ENCODE data around the gene KLHL33.
A peak's percentile ranks its signal among the peaks of the same experiment; 100 is the strongest.

The KLHL33 gene, protein sequence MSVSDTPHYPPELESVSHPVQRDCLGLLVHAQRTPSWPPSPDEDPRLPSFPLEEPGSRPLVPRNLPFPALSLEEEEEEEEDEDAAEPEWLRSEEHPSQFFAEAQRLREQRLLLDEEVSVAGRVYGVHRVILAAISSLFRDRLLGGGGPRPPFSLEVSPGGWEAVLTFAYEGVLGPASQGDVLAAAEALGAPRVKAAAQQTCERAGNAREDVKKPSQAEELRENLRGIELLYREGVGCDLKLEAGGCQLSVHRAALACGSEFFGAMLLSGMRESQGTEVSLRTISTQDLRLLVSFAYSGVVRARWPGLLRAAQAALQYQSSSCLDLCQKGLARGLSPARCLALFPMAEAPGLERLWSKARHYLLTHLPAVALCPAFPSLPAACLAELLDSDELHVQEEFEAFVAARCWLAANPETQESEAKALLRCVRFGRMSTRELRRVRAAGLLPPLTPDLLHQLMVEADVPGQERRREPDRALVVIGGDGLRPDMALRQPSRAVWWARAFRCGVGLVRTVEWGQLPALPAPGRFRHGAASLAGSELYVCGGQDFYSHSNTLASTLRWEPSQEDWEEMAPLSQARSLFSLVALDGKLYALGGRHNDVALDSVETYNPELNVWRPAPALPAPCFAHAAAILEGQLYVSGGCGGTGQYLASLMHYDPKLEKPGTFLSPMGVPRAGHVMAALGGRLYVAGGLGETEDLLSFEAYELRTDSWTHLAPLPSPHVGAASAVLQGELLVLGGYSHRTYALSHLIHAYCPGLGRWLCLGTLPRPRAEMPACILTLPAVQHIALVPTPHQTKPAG

GRCh38 chr14:20435582-20436362, at the start of gene KLHL33:
TSS of gene KLHL33 (minus strand) at chr14:20436166. CDS start at chr14:20435811, 355 bp downstream.
- DNase-seq (ENCODE audit: low read depth in 2 of 2): no peak

DNA sequence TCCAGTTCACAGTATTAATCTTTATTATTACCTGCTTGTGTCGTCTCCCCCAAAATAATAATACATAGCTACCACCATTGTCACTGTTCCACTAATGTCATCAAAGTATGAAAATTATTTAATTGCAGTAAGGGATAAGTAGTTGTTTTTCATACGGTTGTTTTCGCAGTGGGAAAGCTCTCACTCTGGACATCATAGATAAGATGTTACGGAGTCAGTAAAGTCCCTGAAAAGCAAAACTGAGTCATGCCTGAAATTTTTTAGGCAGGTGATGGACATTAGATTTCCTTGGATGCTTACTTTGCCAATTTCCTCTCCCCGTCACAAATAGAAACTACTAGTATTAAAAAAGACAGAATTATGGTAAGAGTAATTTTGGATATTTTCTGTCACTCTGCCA, 46.4 kb upstream of the KLHL33 start:
- DNase-seq (ENCODE audit: low read depth in 2 of 2): no peak

DNA sequence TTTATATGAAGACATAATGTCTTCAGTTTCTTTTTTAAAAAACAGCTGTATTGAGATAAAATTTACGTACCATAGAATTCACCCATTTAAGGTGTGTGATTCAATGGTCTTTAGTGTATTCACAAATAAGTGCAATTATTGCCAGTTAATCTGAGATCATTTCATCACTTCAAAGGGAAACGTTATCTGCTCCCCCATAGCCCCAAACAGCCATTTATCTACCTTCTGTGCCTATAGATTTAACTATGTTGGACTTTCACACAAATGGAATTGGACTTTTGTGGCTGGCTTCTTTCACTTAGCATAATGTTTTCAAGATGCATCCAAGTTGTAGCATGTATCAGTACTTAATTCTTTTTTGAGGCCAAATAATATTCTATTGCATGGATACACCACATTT, 42.9 kb upstream of the KLHL33 start:
- no peak for DNase-seq (ENCODE audit: low read depth in 2 of 2)

DNA sequence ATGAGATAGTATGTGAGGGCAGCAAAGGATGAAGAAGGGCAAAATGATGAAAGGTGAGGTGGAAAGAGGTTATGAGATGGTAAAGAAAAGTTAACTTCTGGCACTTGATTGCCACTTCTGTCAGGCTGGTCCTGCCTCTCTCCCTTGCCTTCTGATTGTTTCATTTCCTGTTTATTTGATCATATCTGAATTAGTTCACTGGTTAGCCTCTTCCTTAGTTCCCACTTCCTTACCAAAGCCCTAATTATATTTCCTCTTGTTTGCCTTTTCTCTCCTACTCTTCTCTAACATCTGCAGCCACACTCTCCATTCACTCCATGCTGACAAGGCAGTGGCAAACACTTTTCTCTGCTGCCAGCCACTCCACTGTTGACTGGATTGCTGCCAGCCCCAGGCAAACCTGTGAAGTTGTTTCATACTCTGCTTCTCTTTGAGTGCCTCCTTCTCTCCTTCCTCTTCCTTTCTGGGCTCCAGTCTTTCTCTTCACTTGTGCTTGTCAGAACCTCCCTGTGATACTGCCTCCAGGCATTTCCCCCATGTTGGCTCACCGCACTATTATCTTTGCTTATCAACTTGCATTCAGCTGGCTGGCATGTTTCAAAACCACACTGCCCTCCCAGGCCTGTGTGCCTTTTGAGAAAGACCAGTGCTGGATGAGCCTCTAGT, 41.4 kb upstream of the KLHL33 start:
- DNase-seq (ENCODE audit: low read depth in 2 of 2): no peak

GRCh38 chr14:20476776-20477175, 40.8 kb upstream of the KLHL33 start:
- DNase-seq (ENCODE audit: low read depth in 2 of 2): no peak

GRCh38 chr14:20472536-20473169, 36.7 kb upstream of the KLHL33 start:
- no peak for DNase-seq (ENCODE audit: low read depth in 2 of 2)

GRCh38 chr14:20470603-20470901, 34.6 kb upstream of the KLHL33 start:
- no peak for DNase-seq (ENCODE audit: low read depth in 2 of 2)

- peak; percentile 16 to 17 for DNase-seq (ENCODE audit: low read depth in 2 of 2)
Observed at GRCh38 chr14:20469890-20470602, 34.1 kb upstream of the KLHL33 start.

- DNase-seq (ENCODE audit: low read depth in 2 of 2): peak; percentile 61 to 71
Observed at GRCh38 chr14:20469242-20469889, 33.4 kb upstream of the KLHL33 start, which contains the start of gene PNP. TSS of gene PNP (plus strand) at chr14:20469406. CDS start at chr14:20469525, 119 bp downstream.

DNA sequence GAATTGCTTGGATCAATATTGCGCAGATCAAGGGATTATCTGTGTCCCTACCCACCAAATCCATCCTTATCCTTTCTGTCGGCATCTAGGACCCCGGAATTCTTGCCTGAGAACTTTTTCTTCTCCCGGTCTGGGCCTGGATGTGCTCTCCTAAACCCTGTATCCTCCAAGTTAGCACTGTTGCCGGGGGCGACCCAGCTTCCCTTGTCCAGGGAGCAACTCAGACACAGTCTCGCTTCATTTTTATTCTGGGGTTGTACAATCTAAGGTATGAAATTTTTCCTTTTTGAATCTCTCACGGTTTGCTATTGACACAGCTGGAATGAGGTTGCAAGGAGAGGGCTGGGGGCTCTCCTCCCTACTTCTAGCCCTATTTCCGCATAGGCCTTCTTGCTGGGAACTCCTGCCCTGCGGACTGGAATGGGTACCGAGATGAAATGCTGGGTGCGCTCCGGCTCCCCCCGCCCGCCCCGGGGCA, 32.8 kb upstream of the KLHL33 start:
- no peak for DNase-seq (ENCODE audit: low read depth in 2 of 2)

DNA sequence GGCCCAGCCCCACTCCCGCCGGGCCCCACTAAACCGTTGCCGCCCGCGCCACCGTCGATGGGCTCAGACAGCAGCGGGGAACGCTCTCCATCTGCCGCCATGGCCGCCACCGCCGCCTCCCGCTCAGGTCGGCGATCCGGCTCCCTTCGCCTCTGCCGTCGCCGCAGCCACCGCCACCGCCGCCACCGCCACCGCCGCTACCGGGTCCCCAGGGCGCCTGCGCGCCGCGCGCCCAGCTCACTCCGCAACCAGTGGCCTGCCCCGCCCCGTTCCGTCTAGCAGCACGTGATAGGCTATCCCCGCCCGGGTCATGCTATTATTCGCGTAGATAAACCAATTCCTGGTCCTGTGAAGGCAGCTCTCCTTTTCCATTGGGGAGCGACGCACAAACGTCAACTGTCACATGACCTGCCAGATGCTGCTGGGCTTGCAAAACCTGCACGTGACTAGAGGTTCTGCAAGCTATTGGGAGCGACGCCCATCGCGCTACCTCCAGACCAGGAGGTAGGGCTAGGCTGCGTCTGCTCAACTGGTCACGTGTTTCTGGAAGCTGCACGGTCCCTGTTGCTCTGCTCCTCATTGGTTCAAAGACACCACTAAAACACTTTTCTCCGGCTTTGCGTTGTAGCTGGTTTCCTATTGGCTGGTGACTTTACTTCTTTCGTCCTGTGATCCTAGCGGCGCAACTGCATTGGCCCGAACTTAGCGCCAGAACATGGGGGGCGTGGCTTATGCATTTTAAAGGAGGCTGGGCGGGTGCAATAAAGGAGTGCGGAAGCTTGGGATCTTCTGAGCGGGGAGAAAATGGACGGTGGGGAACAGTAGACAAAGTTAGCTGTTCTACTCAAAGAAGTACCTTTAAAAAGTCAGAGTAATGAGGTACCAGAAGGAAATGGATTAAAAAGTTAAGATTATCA, 25.5 kb upstream of the KLHL33 start, which contains the start of gene PIP4P1:
Gene PIP4P1 (minus strand): TSS at position 210 of the 917 bp plus-strand sequence. CDS start 109 bp downstream, at position 101.
- peak; percentile 95 for DNase-seq (ENCODE audit: low read depth in 2 of 2)

- peak; percentile 8 to 30 for DNase-seq (ENCODE audit: low read depth in 2 of 2)
Observed at GRCh38 chr14:20460458-20461224, 24.7 kb upstream of the KLHL33 start.

DNA sequence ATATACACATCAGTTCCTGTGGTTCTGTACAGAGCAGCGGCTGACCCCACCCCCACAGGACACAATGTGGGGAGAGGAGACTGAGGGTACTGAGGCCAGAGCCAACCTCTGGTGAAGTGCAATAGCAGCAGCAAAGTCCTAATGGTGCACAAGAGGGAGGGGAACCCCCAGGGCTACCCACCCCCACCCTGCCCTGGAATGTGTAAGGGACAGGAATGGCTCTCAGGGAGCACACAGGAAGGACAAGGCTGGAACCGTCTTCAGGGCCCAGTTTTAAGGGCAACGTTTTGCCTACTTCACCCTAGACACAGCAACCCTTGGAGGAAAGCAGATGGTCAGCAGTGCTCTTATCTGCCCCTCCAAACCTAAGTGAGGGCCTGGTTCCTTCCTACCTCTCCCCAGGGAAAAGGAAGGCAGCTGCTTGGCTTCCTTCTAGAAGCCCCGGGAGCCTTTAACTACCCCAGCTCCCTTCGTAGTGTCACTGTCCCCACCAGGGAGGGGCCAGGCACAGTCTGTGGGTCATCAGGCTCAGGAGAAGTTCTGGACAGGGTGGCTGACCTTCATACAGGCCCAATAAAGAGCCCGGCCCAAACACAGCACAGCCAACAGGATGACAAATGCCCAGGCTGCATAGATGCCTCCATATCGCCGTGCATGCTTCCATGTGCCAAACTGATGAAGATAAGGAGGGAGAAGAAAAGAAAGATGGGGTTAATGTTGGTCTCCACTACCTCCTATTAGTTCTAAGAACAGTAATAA, 22.2 kb upstream of the KLHL33 start:
- DNase-seq (ENCODE audit: low read depth in 2 of 2): no peak

DNA sequence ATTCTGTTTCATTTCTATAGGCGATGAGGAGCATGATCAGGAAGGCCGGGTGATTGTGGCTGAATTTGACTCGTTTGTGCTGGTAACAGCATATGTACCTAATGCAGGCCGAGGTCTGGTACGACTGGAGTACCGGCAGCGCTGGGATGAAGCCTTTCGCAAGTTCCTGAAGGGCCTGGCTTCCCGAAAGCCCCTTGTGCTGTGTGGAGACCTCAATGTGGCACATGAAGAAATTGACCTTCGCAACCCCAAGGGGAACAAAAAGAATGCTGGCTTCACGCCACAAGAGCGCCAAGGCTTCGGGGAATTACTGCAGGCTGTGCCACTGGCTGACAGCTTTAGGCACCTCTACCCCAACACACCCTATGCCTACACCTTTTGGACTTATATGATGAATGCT, 21.0 kb upstream of the KLHL33 start:
- no peak for DNase-seq (ENCODE audit: low read depth in 2 of 2)

DNA sequence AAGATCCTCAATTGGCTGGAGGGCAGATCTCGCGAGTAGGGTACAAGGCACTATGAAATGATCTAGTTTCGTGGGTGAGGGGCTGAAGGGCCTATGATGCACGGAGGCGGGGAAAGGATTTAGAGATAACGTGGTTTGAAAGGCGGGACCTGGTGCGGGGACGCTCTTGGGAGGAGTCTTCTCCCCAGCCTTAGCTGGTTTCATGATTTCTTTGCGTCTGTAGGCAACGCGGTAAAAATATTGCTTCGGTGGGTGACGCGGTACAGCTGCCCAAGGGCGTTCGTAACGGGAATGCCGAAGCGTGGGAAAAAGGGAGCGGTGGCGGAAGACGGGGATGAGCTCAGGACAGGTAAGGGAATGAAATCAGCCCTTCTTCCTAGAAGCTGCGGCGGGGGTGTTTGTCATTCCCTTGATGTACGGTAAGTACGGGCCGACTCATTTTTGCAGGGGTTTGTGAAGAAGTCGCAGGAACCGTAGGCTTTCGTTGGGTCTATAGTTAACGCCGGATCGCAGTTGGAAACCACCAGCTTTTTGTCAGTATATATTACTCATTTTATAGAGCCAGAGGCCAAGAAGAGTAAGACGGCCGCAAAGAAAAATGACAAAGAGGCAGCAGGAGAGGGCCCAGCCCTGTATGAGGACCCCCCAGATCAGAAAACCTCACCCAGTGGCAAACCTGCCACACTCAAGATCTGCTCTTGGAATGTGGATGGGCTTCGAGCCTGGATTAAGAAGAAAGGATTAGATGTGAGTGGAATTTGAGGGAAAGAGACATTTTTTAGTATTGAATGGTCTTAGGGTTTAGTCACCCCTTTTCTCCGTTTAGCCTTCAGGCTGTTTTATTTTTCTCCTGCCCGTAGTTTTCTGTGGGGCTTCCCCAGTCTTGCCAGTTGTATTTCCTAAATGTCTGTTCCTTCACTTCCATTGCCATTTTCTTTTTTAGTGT, 19.7 kb upstream of the KLHL33 start:
- DNase-seq (ENCODE audit: low read depth in 2 of 2): no peak
